Neutrophil (primary cell): ENCODE data around the gene RALGAPA2.

Experiments used
- H3K27ac ChIP-seq: fragments of 200-600 bp; sonication (generic); 2 replicates; pipeline ENCODE4 v1.5.1; 2016; ENCODE audit warnings: mild to moderate bottlenecking, moderate library complexity
- H3K27me3 ChIP-seq: fragments of 200-600 bp; sonication (generic); 2 replicates; pipeline ENCODE4 v1.6.0; 2016; ENCODE audit warnings: mild to moderate bottlenecking
- H3K36me3 ChIP-seq: fragments of 200-600 bp; sonication (generic); 2 replicates; pipeline ENCODE4 v1.5.1; 2017
- H3K4me1 ChIP-seq, 2 experiments: fragments of 200-600 bp in 1 of 2; sonication (generic) in 1 of 2; 1 replicate in 1 of 2; 2 replicates in 1 of 2; pipeline versions ENCODE4 v1.5.1 to v1.6.1; 2013 to 2016; ENCODE audit warnings: low read depth in 1 of 2, low read length in 1 of 2, mild to moderate bottlenecking in 1 of 2, moderate library complexity in 1 of 2; ENCODE audit not compliant: control insufficient read depth in 1 of 2, insufficient read depth in 1 of 2
- H3K4me3 ChIP-seq, 2 experiments: fragments of 200-600 bp in 1 of 2; sonication (generic) in 1 of 2; 1 replicate in 1 of 2; 2 replicates in 1 of 2; pipeline ENCODE4 v1.5.1; 2013 to 2016; ENCODE audit warnings: low read depth in 1 of 2, low read length in 1 of 2, mild to moderate bottlenecking in 1 of 2, moderate library complexity in 1 of 2
- H3K9me3 ChIP-seq: fragments of 200-600 bp; sonication (generic); 2 replicates; pipeline ENCODE4 v1.5.1; 2016
- TF ChIP-seq, protein P1 (sequence below): fragments of 200-600 bp; sonication (generic); IDR thresholded peaks from 2 replicates; pipeline ENCODE4 v1.5.1; 2016; ENCODE audit warnings: antibody characterized with exemption

Gene RALGAPA2

DNA sequence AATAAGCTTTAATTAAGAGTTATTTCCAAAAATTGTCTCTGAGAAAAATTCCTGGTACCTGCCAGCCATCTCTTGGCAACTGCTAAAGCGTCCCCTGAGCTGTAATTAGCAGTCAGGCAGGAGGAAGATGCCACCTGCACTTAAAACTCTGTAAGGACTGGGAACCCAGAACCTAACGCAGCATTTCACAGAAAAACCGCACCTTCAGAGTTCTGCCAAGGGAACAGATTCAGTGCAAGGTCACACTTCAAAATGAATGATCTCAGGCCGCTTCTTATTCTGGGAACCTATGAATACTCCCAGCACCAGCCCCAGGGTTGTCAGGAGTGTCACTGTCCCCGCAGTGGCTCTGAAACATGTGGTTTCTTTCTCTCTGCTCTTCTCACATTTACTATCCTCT is 307.8 kb downstream of the RALGAPA2 start:
- Histone ChIP-seq H3K4me3 (no peak overlapping the region), H3K9me3 (no peaks in the 10 kb centered on the region), H3K27me3 (no peaks in the 10 kb centered on the region), H3K27ac (no peak overlapping the region), H3K36me3 (peaks cover 93% of the 10 kb centered on the region), H3K4me1 (no peaks in the 10 kb centered on the region)
- TF ChIP-seq, protein P1, sequence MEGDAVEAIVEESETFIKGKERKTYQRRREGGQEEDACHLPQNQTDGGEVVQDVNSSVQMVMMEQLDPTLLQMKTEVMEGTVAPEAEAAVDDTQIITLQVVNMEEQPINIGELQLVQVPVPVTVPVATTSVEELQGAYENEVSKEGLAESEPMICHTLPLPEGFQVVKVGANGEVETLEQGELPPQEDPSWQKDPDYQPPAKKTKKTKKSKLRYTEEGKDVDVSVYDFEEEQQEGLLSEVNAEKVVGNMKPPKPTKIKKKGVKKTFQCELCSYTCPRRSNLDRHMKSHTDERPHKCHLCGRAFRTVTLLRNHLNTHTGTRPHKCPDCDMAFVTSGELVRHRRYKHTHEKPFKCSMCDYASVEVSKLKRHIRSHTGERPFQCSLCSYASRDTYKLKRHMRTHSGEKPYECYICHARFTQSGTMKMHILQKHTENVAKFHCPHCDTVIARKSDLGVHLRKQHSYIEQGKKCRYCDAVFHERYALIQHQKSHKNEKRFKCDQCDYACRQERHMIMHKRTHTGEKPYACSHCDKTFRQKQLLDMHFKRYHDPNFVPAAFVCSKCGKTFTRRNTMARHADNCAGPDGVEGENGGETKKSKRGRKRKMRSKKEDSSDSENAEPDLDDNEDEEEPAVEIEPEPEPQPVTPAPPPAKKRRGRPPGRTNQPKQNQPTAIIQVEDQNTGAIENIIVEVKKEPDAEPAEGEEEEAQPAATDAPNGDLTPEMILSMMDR = no peak

DNA sequence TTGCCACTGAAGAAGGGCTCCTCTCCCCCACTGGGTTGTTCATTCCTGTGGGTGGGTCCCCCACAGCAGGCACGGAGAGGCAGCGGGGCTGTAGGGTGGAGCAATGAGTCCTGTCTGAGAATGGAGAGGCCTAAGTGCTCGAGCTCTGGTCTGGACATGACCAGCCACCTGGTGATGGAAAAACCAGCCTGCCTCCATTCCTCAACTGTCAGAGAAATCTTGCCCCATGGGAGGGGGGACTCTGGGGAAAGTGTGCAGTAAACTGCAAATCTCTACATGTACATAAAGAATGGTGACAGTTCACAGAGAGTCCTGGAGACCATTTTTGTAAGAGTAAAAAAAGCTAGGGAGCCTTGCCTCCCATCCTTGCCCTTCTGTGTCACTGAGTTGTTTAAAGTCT is 310.5 kb downstream of the RALGAPA2 start:
- H3K27ac ChIP-seq = no peak overlapping the region
- TF ChIP-seq, protein P1 = no peak
- no peak overlapping the region for H3K4me3 ChIP-seq
- H3K4me1 ChIP-seq = no peaks in the 10 kb centered on the region
- H3K9me3 ChIP-seq = no peaks in the 10 kb centered on the region
- H3K36me3 ChIP-seq = peaks cover 93% of the 10 kb centered on the region
- H3K27me3 ChIP-seq = no peaks in the 10 kb centered on the region

DNA sequence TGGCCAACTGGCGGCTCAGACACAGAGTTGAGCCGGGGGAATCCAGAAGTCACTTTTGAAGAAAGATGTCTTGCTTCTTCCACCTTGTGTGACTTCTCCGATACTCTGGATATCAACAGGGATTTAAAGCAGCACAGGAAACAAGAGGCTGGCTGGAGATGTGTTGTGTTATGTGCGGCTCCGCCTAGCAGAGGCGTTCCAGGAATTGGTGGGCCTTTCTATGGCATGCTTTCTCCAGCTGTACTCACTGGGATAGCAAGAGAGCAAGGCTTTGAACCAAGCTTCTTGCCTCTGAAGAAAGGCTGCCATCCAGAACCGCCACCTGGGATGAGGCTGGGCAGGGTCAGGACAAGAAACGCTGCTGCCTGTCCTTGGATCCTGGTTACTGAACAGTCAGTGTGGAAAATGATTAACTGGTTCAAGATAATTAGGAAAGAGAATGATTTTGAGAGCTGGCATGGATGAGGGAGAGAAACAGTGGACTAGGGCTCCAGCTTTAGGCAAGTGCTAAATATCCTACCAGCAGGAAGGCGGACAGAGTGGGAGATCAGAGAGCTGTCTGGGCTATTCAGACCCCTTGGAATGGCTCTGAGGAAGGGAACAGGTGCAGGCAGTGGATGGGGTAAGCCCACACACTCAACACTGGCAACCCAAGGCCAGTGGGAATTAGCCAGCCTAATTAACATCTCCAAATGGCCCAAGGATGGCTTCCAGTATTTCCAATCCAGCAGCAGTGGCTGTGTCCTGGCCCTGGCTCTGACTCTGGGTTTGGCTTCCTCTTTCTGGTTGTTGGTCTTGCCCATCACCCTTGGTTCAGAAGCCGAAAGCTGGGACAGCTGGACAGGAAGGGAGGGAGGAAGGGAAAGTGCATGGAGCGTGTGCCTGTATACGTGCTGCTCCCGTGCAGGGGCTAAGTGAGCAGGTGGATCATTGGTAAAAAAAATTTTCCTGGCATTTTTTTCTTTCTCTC is 312.6 kb downstream of the RALGAPA2 start:
- Histone ChIP-seq H3K4me1 (no peaks in the 10 kb centered on the region), H3K4me3 (no peak overlapping the region), H3K36me3 (peaks cover 94% of the 10 kb centered on the region), H3K9me3 (no peaks in the 10 kb centered on the region), H3K27ac (no peak overlapping the region), H3K27me3 (no peaks in the 10 kb centered on the region)
- TF ChIP-seq, protein P1 = no peak

DNA sequence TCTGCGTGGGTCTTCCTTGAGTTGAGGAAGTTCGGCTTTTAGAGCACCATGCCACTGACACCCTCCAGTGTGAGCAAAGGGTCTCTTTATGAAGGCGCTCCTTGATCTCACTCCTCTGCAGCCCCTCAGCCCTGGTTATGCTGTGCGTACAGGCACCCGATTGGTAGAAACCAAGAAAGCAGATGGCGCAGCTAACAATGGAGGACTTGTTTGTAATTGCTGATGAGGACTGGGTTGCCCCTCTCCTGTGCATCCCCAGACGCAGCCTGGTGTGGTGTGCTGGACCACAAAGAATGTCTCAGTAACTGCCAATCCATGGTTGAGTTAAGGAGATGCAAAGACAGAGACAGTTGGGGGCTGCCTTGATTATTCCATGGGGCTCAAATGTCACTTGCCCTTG is 314.3 kb downstream of the RALGAPA2 start:
- TF ChIP-seq, protein P1 = no peak
- Histone ChIP-seq H3K27me3 (no peaks in the 10 kb centered on the region), H3K9me3 (no peaks in the 10 kb centered on the region), H3K4me3 (no peak overlapping the region), H3K36me3 (peaks cover 92% of the 10 kb centered on the region), H3K4me1 (peaks cover 0 to 5% of the 10 kb centered on the region in 2 experiments), H3K27ac (no peak overlapping the region)

DNA sequence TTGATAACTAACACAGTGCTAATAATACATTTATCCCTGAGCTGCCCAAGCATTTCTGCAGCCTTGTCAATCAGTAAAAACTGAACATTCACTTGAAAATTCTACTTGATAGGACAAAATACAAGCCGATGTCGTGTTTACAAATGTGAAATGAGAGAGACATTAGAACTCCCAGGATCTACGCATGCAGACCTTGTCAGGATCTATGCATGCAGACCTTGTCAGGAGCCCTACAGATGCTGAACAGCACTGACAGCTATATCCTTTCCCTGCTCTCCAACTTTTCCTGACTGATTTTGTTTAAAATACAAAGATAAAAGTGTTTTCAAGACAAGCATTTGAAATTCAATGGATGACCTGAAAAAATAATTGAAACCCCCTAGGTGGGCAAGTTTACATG is 315.6 kb downstream of the RALGAPA2 start:
- TF ChIP-seq, protein P1 = no peak
- H3K4me1 ChIP-seq = peaks cover 0 to 6% of the 10 kb centered on the region in 2 experiments
- no peak overlapping the region for H3K4me3 ChIP-seq
- H3K36me3 ChIP-seq = peaks cover 92% of the 10 kb centered on the region
- no peak overlapping the region for H3K27ac ChIP-seq
- H3K9me3 ChIP-seq = no peaks in the 10 kb centered on the region
- H3K27me3 ChIP-seq = no peaks in the 10 kb centered on the region
